Stomach (tissue), 9 donors: Measurements from ENCODE around the gene NTRK3. TPM values are rescaled to one million over a fixed set of nuclear protein-coding genes. Genes with fewer than 3 reads are reported as not detected.
"Not testable (repeated sequence)": the region's sequence is repeated elsewhere in the genome, so short reads cannot be mapped to it uniquely, and the experiment has no call there.

ENCODE experiments used
- DNase-seq, 2 donors: peaks; one replicate each; pipeline versions ENCODE4 v3.0.0 to v3.0.0-alpha.2; 2013 to 2019
- H3K27ac ChIP-seq, 5 donors: fragments of 200-600 bp in 4 of 5; sonication (generic) in 4 of 5; one replicate each; pipeline ENCODE4 v1.5.1; 2013 to 2019; ENCODE audit warnings: mild to moderate bottlenecking in 1 of 5, moderate library complexity in 1 of 5
- H3K27me3 ChIP-seq, 3 donors: fragments of 200-600 bp; sonication (generic); one replicate each; pipeline ENCODE4 v1.5.1; 2017 to 2019; ENCODE audit warnings: mixed run types in 1 of 3
- H3K36me3 ChIP-seq, 4 donors: fragments of 200-600 bp; sonication (generic); 1 replicate in 3 of 4; 2 replicates in 1 of 4; pipeline ENCODE4 v1.5.1; 2016 to 2019
- H3K4me1 ChIP-seq, 4 donors: fragments of 200-600 bp; sonication (generic); one replicate each; pipeline ENCODE4 v1.5.1; 2016 to 2019
- H3K4me3 ChIP-seq, 4 donors: fragments of 200-600 bp; sonication (generic) in 3 of 4; one replicate each; pipeline ENCODE4 v1.5.1; 2016 to 2019; ENCODE audit warnings: mild to moderate bottlenecking in 1 of 4
- H3K9me3 ChIP-seq, 4 donors: fragments of 200-600 bp; sonication (generic); one replicate each; pipeline ENCODE4 v1.5.1; 2016 to 2019
- CTCF ChIP-seq, 7 experiments: fragments of 450-650 bp in 4 of 7; fragments of 200-600 bp in 3 of 7; sonication (generic) in 3 of 7; IDR thresholded peaks; one replicate each; pipeline ENCODE4 v1.5.1; 2016 to 2019; ENCODE audit warnings: antibody characterized with exemption in 7 of 7, control low read depth in 2 of 7, mild to moderate bottlenecking in 1 of 7
- EP300 ChIP-seq: sonication (generic); formaldehyde crosslinking; IDR thresholded peaks from one replicate; pipeline ENCODE4 v1.6.1; 2017; ENCODE audit warnings: antibody characterized with exemption
- POLR2A ChIP-seq, 4 donors: fragments of 450-650 bp; IDR thresholded peaks; one replicate each; pipeline ENCODE4 v1.6.1; 2016; ENCODE audit warnings: antibody characterized with exemption in 4 of 4, control low read depth in 2 of 4, mild to moderate bottlenecking in 1 of 4, moderate library complexity in 1 of 4
- POLR2AphosphoS5 ChIP-seq, 3 donors: sonication (generic); formaldehyde crosslinking; IDR thresholded peaks; one replicate each; pipeline ENCODE4 v1.6.1; 2016; ENCODE audit warnings: antibody characterized with exemption in 3 of 3
- whole genome bisulfite sequencing, 5 donors: extraction: QIAGEN DNeasy Blood & Tissue Kit in 3 of 5; methylation state at CpG; one replicate each; pipeline versions ENCODE4 v1.1.5 to v1.1.7; 2013 to 2018; 5-methylcytosine and 5-hydroxymethylcytosine counted together
- intact Hi-C: fragments of 100-400 bp; cut with DNase I; formaldehyde crosslinking; loops from one replicate; pipeline ENCODE4 v1.15.1; 2023; ENCODE audit warnings: low total_unique reads
- polyA plus RNA-seq, 3 donors: library from polyadenylated mRNA; stranded (reverse); fragments of 200-250 nt; gene quantifications; one replicate each; pipeline ENCODE4 v1.2.3, GENCODE V29; 2013
- total RNA-seq, 5 donors: library from RNA; depleted of rRNA; stranded (reverse); fragments of >200 nt; gene quantifications; one replicate each; pipeline versions ENCODE4 v1.1.0 to v1.2.3, GENCODE V29; 2014 to 2016
- donor health status: healthy with polysubstance abuse.
- donor health status: Bipolar disorder and iron deficiency.
- donor health status: healthy.

Gene NTRK3
- total and polyA plus RNA-seq, 8 donors: under 0.01 to 18.2 (median 1.0) TPM; not detected in 1

GRCh38 chr15:87846746-87847145 is 409.8 kb downstream of the NTRK3 start:
- Histone ChIP-seq H3K4me3 (no peak overlapping the region), H3K27ac (no peak overlapping the region), H3K4me1 (no peaks in the 10 kb centered on the region), H3K27me3 (no peaks in the 10 kb centered on the region), H3K9me3 (no peaks in the 10 kb centered on the region), H3K36me3 (no peaks in the 10 kb centered on the region)
- TF ChIP-seq POLR2A (IDR thresholded peaks at IDR 0.05) (no peak), CTCF (IDR thresholded peaks at IDR 0.05) (no peak), EP300 (no peak), POLR2AphosphoS5 (IDR thresholded peaks at IDR 0.05) (no peak)
- intact Hi-C loops: no loop called here
- WGBS, 5 donors: 78 to 86% (median 79%) methylated on average over 3 of the region's 3 CpGs
- no peak for DNase-seq

GRCh38 chr15:87843312-87843711 is 413.2 kb downstream of the NTRK3 start:
- intact Hi-C loops: no loop called here
- Histone ChIP-seq H3K27me3 (no peaks in the 10 kb centered on the region), H3K9me3 (peaks cover 0 to 8% (median 0%) of the 10 kb centered on the region in 4 donors), H3K4me3 (no peak overlapping the region), H3K27ac (no peak overlapping the region), H3K36me3 (no peaks in the 10 kb centered on the region), H3K4me1 (no peaks in the 10 kb centered on the region)
- TF ChIP-seq EP300: no peak
- no peak for TF ChIP-seq POLR2A (IDR thresholded peaks at IDR 0.05)
- TF ChIP-seq POLR2AphosphoS5 (IDR thresholded peaks at IDR 0.05): no peak
- TF ChIP-seq CTCF (IDR thresholded peaks at IDR 0.05): no peak
- DNase-seq: no peak
- 84 to 100% (median 91%) methylated on average over 3 of the region's 3 CpGs for WGBS, 5 donors

GRCh38 chr15:87841426-87841998 is 415.0 kb downstream of the NTRK3 start:
- H3K4me1 ChIP-seq: no peaks in the 10 kb centered on the region
- WGBS, 5 donors: 33 to 85% (median 57%) methylated on average over 1 of the region's 1 CpG
- no peak for DNase-seq
- no peaks in the 10 kb centered on the region for H3K27me3 ChIP-seq
- TF ChIP-seq POLR2AphosphoS5 (IDR thresholded peaks at IDR 0.05): no peak
- TF ChIP-seq CTCF (IDR thresholded peaks at IDR 0.05): no peak
- TF ChIP-seq POLR2A (IDR thresholded peaks at IDR 0.05): no peak
- no peak for TF ChIP-seq EP300
- no peak overlapping the region for H3K27ac ChIP-seq
- H3K4me3 ChIP-seq: no peak overlapping the region
- intact Hi-C loops: no loop called here
- H3K9me3 ChIP-seq: peaks cover 0 to 8% (median 3%) of the 10 kb centered on the region in 4 donors
- H3K36me3 ChIP-seq: no peaks in the 10 kb centered on the region

- H3K4me3 ChIP-seq, H3K27me3 ChIP-seq, H3K36me3 ChIP-seq, H3K27ac ChIP-seq, intact Hi-C loops, H3K4me1 ChIP-seq, H3K9me3 ChIP-seq, DNase-seq: not testable (repeated sequence)
- 63 to 88% (median 83%) methylated on average over 2 of the region's 2 CpGs for WGBS, 5 donors
Measured at GRCh38 chr15:87835830-87836229, 420.7 kb downstream of the NTRK3 start.

- intact Hi-C loops, H3K4me3 ChIP-seq, H3K27ac ChIP-seq, H3K36me3 ChIP-seq, H3K4me1 ChIP-seq, H3K9me3 ChIP-seq, DNase-seq, H3K27me3 ChIP-seq: not testable (repeated sequence)
- WGBS, 5 donors: 79 to 82% (median 80%) methylated on average over 5 of the region's 5 CpGs
Measured at GRCh38 chr15:87833333-87833732, 423.2 kb downstream of the NTRK3 start.
